ENCODE results near the gene AMIGO3.
"Not testable (repeated sequence)": the region's sequence is repeated elsewhere in the genome, so short reads cannot be mapped to it uniquely, and the experiment has no call there.

The AMIGO3 gene

GRCh38 chr3:49686346-49686745 lies 33.1 kb downstream of the AMIGO3 start:
- DNase-seq = not testable (repeated sequence)

GRCh38 chr3:49685846-49686245 lies 33.6 kb downstream of the AMIGO3 start:
- not testable (repeated sequence) for DNase-seq

DNA sequence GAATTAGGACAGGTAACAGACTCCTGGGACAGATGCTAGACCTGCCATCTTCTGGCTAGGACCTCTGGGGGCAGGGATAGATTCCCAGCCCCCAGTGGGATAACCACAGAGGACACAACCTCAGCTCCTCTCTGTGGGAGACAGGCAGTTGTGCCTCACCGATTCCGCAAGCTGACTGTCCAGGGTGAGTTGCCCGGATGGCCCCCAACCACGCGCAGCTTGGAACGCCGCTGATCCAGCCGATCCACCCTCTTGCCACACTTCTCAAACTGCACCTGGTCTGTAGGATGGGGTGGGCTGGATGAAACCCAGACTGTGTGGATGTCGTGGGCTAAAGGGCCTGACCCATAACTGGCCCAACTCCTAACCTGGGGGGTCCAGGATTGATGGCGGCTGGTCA lies 34.4 kb downstream of the AMIGO3 start:
- not testable (repeated sequence) for DNase-seq

DNA sequence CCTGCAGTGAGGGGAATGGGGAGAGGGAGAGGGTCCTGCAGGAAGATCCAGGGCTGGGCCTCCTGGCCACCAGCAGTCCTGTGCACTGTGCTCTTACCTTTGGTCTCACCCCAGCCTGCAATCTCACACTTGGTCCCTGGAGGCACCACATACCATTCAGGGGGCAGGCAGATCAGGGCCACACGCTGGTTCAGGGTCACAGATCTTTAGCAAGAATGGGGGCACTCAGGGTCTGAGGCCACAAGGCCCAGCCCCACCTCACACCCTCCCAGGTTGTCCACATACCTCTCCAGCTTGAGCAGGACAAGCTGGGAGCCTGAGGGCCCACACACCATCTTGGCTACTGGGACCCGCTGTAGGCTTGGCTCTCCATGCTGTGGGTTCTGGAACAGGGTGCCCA lies 35.0 kb downstream of the AMIGO3 start:
- DNase-seq = not testable (repeated sequence)

DNA sequence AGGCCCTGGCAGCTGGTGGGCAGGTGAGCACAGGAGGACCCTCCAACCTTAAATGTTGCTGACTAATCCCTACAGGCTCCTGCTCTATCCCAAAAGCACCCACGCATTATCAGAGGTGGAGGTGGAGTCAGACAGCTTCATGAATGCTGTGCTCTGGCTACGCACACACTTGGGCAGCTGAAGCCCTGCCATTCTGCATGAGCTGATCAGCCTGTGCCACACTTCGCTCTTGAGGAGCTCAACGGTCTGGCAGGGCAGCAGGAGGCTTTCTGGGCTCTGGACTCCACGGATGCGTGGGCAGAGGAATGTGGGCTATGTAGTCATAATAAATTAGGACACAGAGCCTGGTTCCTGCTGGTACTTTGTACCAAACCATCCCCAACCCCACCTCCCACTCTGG lies 36.3 kb downstream of the AMIGO3 start:
- no peak for DNase-seq

GRCh38 chr3:49681543-49681942 lies 37.9 kb downstream of the AMIGO3 start:
- DNase-seq = no peak

GRCh38 chr3:49681232-49681522 lies 38.3 kb downstream of the AMIGO3 start:
- no peak for DNase-seq

- no peak for DNase-seq
Observed at GRCh38 chr3:49680493-49681231, 38.8 kb downstream of the AMIGO3 start.

- no peak for DNase-seq
Observed at GRCh38 chr3:49675912-49676311, 43.6 kb downstream of the AMIGO3 start.

DNA sequence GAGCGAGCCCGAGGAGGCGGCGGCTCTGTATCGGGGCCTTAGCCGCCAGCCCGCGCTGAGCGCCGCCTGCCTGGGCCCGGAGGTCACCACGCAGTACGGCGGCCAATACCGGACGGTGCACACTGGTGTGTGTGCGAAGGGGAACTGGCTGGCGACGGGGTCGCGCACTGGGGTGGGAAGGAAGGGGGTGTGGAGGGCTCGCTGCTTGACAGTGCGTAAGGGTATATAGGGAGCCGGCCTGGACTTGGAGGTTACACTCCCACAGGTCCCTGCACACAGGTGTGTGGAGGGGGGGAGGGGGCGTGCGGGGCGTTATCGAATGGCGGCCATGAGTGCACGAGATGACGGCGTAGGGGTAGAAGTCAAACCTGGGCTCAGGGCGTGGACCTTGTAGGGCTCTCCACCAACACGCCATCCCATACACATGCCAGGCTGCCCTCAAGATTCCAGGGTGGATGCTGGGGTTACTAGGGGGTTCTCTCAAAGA lies 44.9 kb downstream of the AMIGO3 start:
- DNase-seq = no peak

DNA sequence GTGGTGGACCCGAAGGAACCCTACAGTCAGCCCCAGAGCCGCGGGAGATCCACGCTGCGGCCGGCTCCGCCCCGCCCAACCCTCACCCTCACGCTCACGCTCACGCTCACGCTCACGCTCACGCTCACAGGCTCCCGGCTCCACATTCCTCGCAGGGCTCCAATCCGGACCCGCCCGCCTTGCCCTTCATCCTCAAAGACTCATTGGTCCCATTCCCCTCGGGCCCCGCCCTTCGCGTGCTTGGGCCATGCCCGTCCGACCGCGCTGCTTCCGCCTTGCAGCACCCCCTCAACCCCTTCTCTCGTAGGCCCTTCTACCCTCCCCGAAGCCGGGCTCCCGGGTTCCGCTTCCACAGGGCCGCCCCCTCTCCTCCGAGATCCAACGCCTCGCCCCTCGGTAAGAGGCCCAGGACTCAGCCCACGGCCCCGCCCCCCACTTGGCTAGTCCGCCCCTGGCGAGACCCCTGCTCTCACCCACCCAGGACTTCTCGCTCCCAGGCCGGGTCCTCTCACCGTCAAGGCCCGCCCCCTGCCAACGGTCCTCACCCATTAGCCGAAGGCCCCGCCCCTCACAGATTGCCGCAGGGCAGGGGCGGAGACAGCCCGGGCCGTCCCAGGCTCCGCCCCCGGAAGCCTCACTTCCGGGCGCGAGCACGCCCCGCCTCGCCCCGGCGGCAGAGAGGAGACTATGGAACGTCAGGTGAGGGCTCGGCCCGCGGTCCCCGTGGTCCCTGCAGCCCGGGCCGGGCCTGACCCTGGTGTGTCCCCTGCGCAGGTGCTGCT lies 45.6 kb downstream of the AMIGO3 start, which contains the start of gene APEH:
APEH (plus strand) TSS at position 637 of the 782 bp plus-strand sequence; CDS start at position 688, 51 bp downstream.
- no peak for DNase-seq

- no peak for DNase-seq
Observed at GRCh38 chr3:49673121-49673714, 46.3 kb downstream of the AMIGO3 start.

- DNase-seq = no peak
Observed at GRCh38 chr3:49671291-49672288, 47.9 kb downstream of the AMIGO3 start.

GRCh38 chr3:49670940-49671290 lies 48.6 kb downstream of the AMIGO3 start:
- no peak for DNase-seq

- DNase-seq = no peak
Observed at GRCh38 chr3:49669352-49669751, 50.1 kb downstream of the AMIGO3 start.

GRCh38 chr3:49668861-49669260 lies 50.6 kb downstream of the AMIGO3 start:
- DNase-seq = no peak

DNA sequence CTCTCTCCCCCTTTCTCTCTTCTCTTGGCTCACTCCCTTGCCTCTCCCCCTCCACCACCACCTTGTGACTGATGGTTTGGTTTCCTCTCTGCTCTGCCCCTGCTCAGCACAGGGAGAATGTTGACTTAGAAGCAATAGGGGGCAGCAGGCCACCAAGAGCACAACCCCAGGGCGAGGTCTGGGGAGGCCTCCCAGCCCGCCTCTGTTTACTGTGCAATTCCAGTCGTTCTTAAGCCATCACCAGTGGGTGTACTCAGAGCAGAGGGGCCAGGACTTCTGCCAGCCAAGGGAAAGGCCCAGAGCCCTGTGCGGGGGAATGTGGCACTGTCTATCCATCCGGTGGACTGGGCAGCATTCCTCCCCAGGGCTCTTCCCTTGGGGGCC lies 51.1 kb downstream of the AMIGO3 start:
- DNase-seq = no peak

DNA sequence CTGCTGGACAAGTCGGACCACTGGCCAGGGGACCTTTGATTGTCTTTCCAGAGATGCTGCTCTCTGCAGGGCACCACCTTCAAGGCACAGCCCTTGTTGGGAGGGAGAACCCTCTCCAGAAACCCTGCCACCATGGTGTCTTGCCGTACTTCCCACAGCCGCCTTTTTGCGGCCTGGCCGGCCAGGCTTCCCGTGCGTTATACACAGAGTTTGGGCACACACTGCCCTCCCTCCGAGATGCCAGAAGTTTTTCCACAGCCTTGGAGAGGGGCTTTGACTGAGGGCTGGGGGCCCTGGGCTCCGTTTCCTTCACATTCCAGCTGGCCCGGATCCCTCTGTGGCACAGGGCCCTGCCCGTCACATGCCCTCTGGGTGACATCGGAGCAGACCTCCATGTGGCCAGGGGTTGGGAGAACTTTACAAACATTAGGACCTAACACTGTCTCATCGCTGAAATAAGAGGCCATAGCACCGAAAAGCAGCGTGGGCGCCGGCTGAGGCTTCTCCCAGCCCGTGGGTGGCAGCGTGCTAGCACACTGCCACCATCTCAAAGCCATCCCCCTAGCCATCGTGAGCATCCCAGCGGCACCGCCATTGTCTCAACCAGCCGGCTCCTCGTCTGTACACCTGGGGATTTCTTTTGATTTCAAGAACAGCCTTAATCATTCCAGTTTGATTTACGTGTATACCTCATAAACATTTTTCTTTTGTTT lies 51.6 kb downstream of the AMIGO3 start:
- no peak for DNase-seq

Data from NCI-H2029 (cell line).